Measurements from ENCODE around the gene LBHD1.
"Not testable (repeated sequence)": the region's sequence is repeated elsewhere in the genome, so short reads cannot be mapped to it uniquely, and the experiment has no call there.

Gene LBHD1

DNA sequence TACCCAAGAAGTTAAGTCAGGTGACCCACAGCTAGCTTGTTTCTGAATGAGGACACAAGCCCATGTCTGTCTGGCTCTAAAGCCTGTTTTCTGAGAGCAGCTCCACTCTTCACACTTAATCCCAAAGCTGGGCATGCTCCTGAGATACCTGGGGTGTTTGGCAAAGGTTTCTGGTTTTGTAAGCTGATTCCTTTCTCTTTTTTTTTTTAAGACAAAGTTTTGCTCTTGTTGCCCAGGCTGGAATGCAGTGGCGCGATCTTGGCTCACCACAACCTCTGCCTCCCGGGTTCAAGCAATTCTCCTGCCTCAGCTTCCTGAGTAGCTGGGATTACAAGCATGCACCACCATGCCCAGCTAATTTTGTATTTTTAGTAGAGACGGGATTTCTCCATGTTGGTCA, 21.6 kb upstream of the LBHD1 start:
- DNase-seq: not testable (repeated sequence)

- no peak for DNase-seq
Measured at GRCh38 chr11:62689421-62690183, 17.5 kb upstream of the LBHD1 start, which contains the start of gene LRRN4CL. Gene LRRN4CL (minus strand): TSS chr11:62689530. CDS start chr11:62688508, 1,022 bp downstream.

- DNase-seq: no peak
Measured at GRCh38 chr11:62688491-62688890, 16.4 kb upstream of the LBHD1 start.

DNA sequence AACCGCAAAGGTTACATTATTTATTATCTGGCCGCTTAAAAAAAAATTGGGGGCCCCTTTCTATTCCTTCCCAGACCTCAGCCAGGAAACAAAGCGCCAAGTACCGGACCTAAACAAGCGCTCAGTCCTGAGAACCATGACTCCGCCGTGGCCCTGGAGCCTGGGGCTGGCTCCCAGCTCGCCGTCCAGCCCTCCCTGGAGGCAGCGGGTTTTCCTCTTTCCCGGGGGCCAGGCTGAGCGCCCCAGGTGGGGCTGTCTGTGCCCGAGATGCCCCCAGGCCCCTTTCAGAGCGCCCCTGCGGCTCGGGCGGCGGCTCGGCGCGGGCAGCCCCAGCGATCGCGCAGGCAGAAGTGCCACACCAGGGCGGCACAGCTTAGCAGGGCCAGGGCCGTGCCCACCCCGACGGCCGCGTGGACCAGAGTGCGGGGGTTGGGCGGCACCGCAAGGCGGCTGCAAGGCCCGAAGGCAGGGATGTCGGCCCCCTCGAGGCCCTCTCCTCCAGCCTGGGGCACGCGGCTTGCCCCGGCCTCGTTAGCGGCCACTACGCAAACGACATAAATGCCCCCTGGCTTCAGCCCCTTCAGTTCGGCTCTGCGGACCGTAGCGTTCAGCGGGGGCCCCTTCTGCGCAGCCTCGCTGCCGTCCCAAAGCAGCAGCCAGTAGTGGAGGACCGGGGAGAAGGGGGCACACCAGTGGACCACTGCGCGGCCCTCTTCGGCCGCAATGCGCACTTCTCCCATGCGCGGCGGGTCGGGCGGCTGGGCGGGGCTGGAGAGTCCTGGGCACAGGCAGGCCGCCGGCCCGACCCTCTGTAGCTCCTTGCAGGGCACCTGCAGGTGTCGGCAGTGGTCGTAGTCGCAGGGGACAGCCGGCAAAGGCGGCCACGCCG, 15.7 kb upstream of the LBHD1 start:
- DNase-seq: no peak

- DNase-seq: no peak
Measured at GRCh38 chr11:62682518-62682917, 10.5 kb upstream of the LBHD1 start.

- peak; percentile 26 to 31 for DNase-seq
Measured at GRCh38 chr11:62680825-62681240, 8.8 kb upstream of the LBHD1 start.

DNA sequence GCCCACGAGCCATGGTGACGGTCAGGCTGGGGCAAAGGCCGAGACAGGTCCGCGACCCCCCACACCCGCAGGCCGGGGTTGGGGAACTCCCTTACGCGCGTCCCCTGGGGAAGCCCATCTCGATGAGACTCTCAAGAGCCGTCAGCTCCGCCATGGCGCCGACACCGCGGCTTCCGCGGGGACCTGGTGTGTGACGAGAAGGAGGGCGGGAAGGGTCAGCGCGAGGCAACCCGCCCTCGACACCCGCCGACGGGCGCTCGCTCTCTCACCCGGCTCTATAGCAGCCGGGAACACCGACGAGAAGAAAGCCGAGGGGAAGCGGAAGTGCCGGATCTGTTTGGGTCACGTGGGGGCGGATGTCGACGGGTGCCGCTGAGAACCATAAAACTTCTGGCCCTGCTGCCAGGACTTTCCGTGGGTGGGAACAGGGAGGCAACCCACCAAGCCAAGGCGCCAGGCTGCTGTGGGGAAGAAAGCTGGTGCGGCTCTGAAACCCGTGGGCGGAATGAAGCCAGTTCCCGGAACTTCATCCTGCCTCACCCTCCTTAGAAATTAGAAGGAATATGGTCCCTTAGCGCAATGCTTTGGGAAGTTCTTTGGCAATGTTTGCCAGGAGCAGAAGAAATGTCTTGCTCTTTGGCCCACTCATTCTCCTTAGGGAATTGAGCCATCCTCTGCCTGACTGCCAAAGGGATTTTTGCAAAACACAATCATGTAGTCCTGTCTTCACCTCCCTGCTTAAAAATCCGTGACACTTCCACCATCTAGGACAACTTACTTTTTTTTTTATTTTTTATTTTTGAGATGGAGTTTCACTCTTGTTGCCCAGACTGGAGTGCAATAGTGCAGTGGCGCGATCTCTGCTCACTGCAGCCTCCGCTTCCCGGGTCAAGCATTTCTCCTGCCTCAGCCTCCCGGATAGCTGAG, 7.0 kb upstream of the LBHD1 start, which contains the start of gene UBXN1:
UBXN1 (minus strand) TSS at position 304 of the 927 bp plus-strand sequence; CDS start at position 154, 150 bp downstream.
- peak; percentile 82 to 85 for DNase-seq

DNA sequence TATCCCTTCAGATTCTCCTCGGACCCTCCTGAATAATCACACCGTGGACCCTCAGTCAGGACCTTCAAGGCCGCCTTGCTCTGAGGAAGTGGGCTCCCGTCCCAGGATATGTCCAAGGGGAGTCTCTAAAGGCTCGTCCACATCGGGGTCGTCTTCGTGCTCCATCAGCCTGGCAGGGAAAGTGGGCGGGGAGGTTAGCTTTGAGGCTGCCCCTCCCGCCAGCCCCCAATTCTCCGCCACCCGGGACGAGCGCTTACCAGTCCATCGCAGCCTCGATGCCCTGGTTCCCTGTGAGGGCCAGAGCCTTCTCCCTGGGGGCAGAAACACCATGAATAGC, 6.3 kb upstream of the LBHD1 start:
- DNase-seq: no peak

GRCh38 chr11:62677714-62678113, 5.6 kb upstream of the LBHD1 start:
- DNase-seq: no peak

GRCh38 chr11:62677156-62677555, 5.1 kb upstream of the LBHD1 start:
- DNase-seq: no peak

DNA sequence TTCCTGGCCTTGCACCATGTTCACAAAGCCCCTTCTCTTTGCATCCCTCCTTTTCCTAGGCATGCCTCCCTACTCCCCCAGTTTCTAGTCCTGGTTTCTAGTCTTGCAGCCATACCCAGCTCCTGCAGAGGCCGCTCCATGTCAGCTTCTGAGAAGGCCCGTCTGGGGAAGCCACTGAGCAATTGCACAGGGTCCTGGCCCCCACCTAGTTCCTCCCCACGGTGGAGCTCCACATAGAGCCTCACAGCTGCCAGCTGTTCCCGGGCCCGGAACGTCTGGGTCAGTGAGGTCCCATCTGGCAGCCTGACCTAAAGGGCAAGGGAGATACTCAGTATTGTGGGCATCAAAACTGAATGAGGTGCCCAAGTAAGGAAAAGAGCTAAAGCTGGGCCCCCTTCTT, 4.6 kb upstream of the LBHD1 start:
- no peak for DNase-seq

DNA sequence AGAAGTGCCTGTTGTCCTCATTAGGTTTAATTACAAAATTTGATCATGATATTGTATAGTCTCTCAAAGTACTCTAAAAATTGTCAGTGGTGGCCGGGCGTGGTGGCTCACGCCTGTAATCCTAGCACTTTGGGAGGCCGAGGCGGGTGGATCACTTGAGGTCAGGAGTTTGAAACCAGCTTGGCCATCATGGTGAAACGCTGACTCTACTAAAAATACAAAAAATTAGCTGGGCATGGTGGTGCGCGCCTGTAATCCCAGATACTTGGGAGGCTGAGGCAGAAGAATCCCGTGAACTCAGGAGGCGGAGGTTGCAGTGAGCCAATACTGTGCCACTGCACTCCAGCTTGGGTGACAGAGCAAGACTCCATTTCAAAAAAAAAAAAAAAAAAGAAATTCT, 3.3 kb upstream of the LBHD1 start:
- DNase-seq: not testable (repeated sequence)

- no peak for DNase-seq
Measured at GRCh38 chr11:62673196-62673525, 1.1 kb upstream of the LBHD1 start.

DNA sequence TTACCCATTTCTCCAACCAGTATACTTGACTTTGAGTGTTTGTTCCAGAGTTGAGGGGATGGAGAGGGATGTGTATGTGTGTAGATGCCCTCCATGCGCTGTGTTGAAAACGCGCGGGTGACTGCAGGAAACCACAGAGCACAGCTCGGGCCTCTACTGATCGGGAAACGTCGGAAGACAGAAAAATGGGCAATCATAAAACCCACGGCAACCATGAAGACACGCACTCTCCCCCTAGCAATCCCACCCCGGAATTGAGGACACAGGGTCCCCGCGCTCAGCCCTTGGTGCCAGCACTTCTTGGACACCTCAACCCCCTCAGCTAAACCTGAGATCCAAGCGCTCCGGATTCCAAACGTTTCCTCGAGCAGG, 845 bp downstream of the LBHD1 start:
- DNase-seq: peak in 1 of 2 donors; percentile 24

- DNase-seq: no peak
Measured at GRCh38 chr11:62669420-62670161, 2.5 kb downstream of the LBHD1 start.

- no peak for DNase-seq
Measured at GRCh38 chr11:62667460-62667859, 4.6 kb downstream of the LBHD1 start.

DNA sequence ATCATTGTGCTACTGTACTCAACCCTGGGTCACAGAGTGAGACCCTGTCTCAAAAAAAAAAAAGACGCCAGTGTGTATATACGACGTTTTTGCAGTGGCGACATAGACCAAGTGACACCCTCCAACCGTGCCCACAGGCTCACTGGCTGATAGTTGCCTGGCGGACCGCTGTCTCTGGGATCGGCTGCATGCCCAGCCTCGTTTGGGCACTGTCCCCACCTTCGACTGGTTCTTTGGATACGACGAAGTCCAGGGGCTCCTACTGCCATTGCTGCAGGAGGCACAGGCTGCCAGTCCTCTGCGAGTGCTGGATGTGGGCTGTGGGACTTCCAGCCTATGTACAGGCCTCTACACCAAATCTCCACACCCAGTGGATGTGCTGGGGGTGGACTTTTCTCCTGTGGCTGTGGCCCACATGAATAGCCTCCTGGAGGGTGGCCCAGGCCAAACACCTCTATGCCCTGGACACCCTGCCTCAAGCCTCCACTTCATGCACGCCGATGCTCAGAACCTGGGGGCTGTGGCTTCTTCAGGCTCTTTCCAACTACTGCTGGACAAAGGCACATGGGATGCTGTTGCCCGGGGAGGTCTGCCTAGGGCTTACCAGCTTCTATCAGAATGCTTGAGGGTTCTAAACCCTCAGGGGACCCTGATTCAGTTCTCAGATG, 5.7 kb downstream of the LBHD1 start:
- no peak for DNase-seq

GRCh38 chr11:62665599-62666258, 6.3 kb downstream of the LBHD1 start:
- DNase-seq: peak; percentile 64 to 74

- peak; percentile 96 for DNase-seq
Measured at GRCh38 chr11:62665075-62665598, 6.9 kb downstream of the LBHD1 start, which contains the start of the genes C11orf98 and CSKMT. Gene C11orf98 (minus strand): TSS chr11:62665210. CDS start chr11:62665169, 41 bp downstream. Gene CSKMT (plus strand): TSS chr11:62665312. CDS start chr11:62665880, 568 bp downstream.

DNA sequence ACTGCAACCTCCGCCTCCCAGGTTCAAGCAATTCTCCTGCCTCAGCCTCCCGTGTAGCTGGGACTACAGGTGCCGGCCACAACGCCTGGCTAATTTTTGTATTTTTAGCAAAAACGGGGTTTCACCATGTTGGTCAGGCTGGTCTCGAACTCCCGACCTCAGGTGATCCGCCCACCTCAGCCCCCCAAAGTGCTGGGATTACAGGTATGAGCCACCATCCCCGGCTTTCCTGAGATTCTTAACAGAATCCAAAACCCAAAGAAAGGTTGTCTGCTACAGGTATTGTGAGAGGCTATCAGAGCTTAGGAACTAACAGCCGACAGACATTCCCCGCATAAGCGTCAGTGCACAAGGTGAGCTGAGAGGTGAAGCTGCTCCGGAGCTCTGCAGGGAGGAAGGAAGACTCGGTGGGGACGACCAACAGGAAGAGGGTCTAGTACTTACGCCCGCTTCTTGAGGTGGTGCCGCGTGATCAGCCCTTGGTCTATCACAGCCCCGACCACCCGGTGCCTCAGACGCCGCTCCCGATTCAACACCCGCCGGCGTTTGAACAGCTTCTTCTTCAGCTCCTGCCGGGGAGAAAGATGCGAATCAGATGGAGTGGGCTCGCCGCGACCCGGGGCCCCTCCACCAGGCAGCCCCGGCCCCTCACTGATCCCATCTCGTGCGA, 7.5 kb downstream of the LBHD1 start:
- DNase-seq: peak in 1 of 2 donors; percentile 41

All from activated CD4-positive, alpha-beta T cell treated with anti-CD3 and anti-CD28 coated beads for 4 hours (primary cell).